H1 (cell line): ENCODE measurements around the gene KCNK4. TPM values are rescaled to one million over a fixed set of nuclear protein-coding genes. Genes with fewer than 3 reads are reported as not detected.

Source experiments
- BACH1 ChIP-seq: IDR thresholded peaks from 2 replicates; pipeline ENCODE4 v1.6.1; 2012; ENCODE audit warnings: low read length, improper control_type of control experiment
- BCL11A ChIP-seq, 2 experiments: IDR thresholded peaks; one replicate each; pipeline ENCODE4 v1.6.1; 2011; ENCODE audit warnings: low read depth in 2 of 2, low read length in 2 of 2, mild to moderate bottlenecking in 2 of 2
- EGR1 ChIP-seq: IDR thresholded peaks from 2 replicates; pipeline ENCODE4 v1.6.1; 2011; ENCODE audit warnings: low read depth, low read length, borderline replicate concordance
- GTF2F1 ChIP-seq: IDR thresholded peaks from 2 replicates; pipeline ENCODE4 v1.6.1; 2012; ENCODE audit warnings: low read depth, low read length, improper control_type of control experiment, borderline replicate concordance
- JUND ChIP-seq: IDR thresholded peaks from 2 replicates; pipeline ENCODE4 v1.6.1; 2011; ENCODE audit warnings: mild to moderate bottlenecking, improper control_type of control experiment, low read length
- KDM4A ChIP-seq: IDR thresholded peaks from one replicate; pipeline ENCODE4 v1.7.1; 2012; ENCODE audit warnings: low read depth, mild to moderate bottlenecking, moderate library complexity, low read length, inconsistent platforms; ENCODE audit not compliant: severe bottlenecking
- KDM5A ChIP-seq: fragments of 200-600 bp; IDR thresholded peaks from 2 replicates; pipeline ENCODE4 v1.7.1; 2012; ENCODE audit warnings: mild to moderate bottlenecking, low read length, inconsistent platforms, mixed read lengths
- POLR2A ChIP-seq, 2 experiments: IDR thresholded peaks; 1 replicate in 1 of 2; 2 replicates in 1 of 2; pipeline ENCODE4 v1.6.1; 2011; ENCODE audit warnings: low read depth in 2 of 2, low read length in 2 of 2, mild to moderate bottlenecking in 2 of 2; ENCODE audit errors: control extremely low read depth in 1 of 2
- SIX5 ChIP-seq: IDR thresholded peaks from 2 replicates; pipeline ENCODE4 v1.6.1; 2011; ENCODE audit warnings: mild to moderate bottlenecking, low read depth, low read length
- SP2 ChIP-seq: IDR thresholded peaks from 2 replicates; pipeline ENCODE4 v1.6.1; 2012; ENCODE audit warnings: mild to moderate bottlenecking, low read length, inconsistent platforms
- polyA plus RNA-seq, 7 experiments: library from polyadenylated mRNA; depleted of rRNA in 3 of 7; stranded (reverse) in 5 of 7; unstranded in 2 of 7; fragments of >200 nt in 5 of 7; fragments of 200-250 nt in 2 of 7; gene quantifications; 1 replicate in 5 of 7; 2 replicates in 1 of 7; 4 replicates in 1 of 7; pipeline versions ENCODE4 v1.2.1 to v1.2.3, GENCODE V29; 2011 to 2013; ENCODE audit warnings: missing spikeins in 2 of 7, mixed read lengths in 2 of 7
- total RNA-seq: library from RNA; stranded (reverse); fragmentation: NEBNext Ultra II Directional; extraction: Animal tissue kit (Norgen Biotek cat#: 25700); gene quantifications from 2 replicates; pipeline ENCODE4 v1.2.1, GENCODE V29; 2021
- TF ChIP-seq, protein P1 (sequence below): IDR thresholded peaks from 2 replicates; pipeline ENCODE4 v1.6.1; 2011; ENCODE audit warnings: low read length, improper control_type of control experiment

KCNK4 gene
- total and polyA plus RNA-seq, 2 of the 8 experiments (the other 6 are each of a cell fraction or from before 2014, with no cell fraction given) = 0.19 TPM; not detected in 1

GRCh38 chr11:64259533-64260067 is 31.5 kb upstream of the KCNK4 start (continued):
- TF ChIP-seq BCL11A (IDR thresholded peaks at IDR 0.05; ENCODE audit: low read depth in 2 of 2, low read length in 2 of 2) (no peak), SIX5 (no peak), JUND (no peak), KDM5A (no peak), EGR1 (no peak), GTF2F1 (no peak), POLR2A (IDR thresholded peaks at IDR 0.05; ENCODE audit: control extremely low read depth in 1 of 2, low read depth in 2 of 2, low read length in 2 of 2) (no peak), KDM4A (no peak), BACH1 (no peak), SP2 (no peak)
- TF ChIP-seq, protein P1, sequence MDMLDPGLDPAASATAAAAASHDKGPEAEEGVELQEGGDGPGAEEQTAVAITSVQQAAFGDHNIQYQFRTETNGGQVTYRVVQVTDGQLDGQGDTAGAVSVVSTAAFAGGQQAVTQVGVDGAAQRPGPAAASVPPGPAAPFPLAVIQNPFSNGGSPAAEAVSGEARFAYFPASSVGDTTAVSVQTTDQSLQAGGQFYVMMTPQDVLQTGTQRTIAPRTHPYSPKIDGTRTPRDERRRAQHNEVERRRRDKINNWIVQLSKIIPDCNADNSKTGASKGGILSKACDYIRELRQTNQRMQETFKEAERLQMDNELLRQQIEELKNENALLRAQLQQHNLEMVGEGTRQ = no peak
- TF ChIP-seq, all 59 proteins: peak for 0
